HG02938 (cell line): ENCODE data around the gene ABAT.

ENCODE experiments used
- ATAC-seq: cut with Tn5 transposase; IDR thresholded peaks from one replicate; pipeline ENCODE4 v1.9.1; 2021; ENCODE audit warnings: mild to moderate bottlenecking, moderate library complexity; ENCODE audit not compliant: unreplicated experiment

Gene ABAT

GRCh38 chr16:8674413-8675022 lies at the start of gene ABAT:
Gene ABAT (plus strand): TSS chr16:8674617. CDS start chr16:8735740, 61,123 bp downstream.
- peak; percentile 98 for ATAC-seq

GRCh38 chr16:8625491-8626087 lies 48.8 kb upstream of the ABAT start:
- ATAC-seq, result no peak

- no peak for ATAC-seq
Observed at GRCh38 chr16:8626946-8627345, 47.5 kb upstream of the ABAT start.

GRCh38 chr16:8627456-8627855 lies 47.0 kb upstream of the ABAT start:
- ATAC-seq, result no peak

- ATAC-seq, result no peak
Observed at GRCh38 chr16:8628981-8629725, 45.3 kb upstream of the ABAT start.

- ATAC-seq, result no peak
Observed at GRCh38 chr16:8630255-8630953, 44.0 kb upstream of the ABAT start.

GRCh38 chr16:8631373-8631772 lies 43.0 kb upstream of the ABAT start:
- ATAC-seq, result no peak

GRCh38 chr16:8631818-8632465 lies 42.5 kb upstream of the ABAT start:
- no peak for ATAC-seq

GRCh38 chr16:8632675-8633182 lies 41.7 kb upstream of the ABAT start:
- no peak for ATAC-seq

GRCh38 chr16:8634991-8635736 lies 39.3 kb upstream of the ABAT start:
- no peak for ATAC-seq

GRCh38 chr16:8639694-8640093 lies 34.7 kb upstream of the ABAT start:
- no peak for ATAC-seq

GRCh38 chr16:8641671-8642070 lies 32.7 kb upstream of the ABAT start:
- ATAC-seq, result no peak

- ATAC-seq, result no peak
Observed at GRCh38 chr16:8642146-8642545, 32.3 kb upstream of the ABAT start.

- no peak for ATAC-seq
Observed at GRCh38 chr16:8644211-8645140, 29.9 kb upstream of the ABAT start.

GRCh38 chr16:8645141-8645521 lies 29.3 kb upstream of the ABAT start:
- no peak for ATAC-seq

- no peak for ATAC-seq
Observed at GRCh38 chr16:8645831-8646230, 28.6 kb upstream of the ABAT start.

- no peak for ATAC-seq
Observed at GRCh38 chr16:8646326-8647053, 27.9 kb upstream of the ABAT start.

- no peak for ATAC-seq
Observed at GRCh38 chr16:8647721-8648318, 26.6 kb upstream of the ABAT start.
